Ovary (tissue), 9 donors: ENCODE data around the gene SLC39A11. TPM values are rescaled to one million over a fixed set of nuclear protein-coding genes. Genes with fewer than 3 reads are reported as not detected.

ENCODE experiments used
- DNase-seq, 5 donors: peaks; one replicate each; pipeline ENCODE4 v3.0.0-alpha.2; 2019 to 2020
- H3K27ac ChIP-seq, 2 donors: fragments of 200-600 bp; one replicate each; pipeline versions ENCODE4 v1.5.1 to v1.8.0; 2019 to 2022
- H3K27me3 ChIP-seq: fragments of 200-600 bp; one replicate; pipeline ENCODE4 v1.8.0; 2022
- H3K36me3 ChIP-seq: fragments of 200-600 bp; sonication (generic); one replicate; pipeline ENCODE4 v1.5.1; 2019
- H3K4me1 ChIP-seq: one replicate; pipeline ENCODE4 v1.8.1; 2013; ENCODE audit warnings: mild to moderate bottlenecking, moderate library complexity; ENCODE audit not compliant: insufficient read depth
- H3K4me3 ChIP-seq: fragments of 200-600 bp; sonication (generic); one replicate; pipeline ENCODE4 v1.5.1; 2017
- H3K9me3 ChIP-seq, 2 donors: fragments of 200-600 bp in 1 of 2; sonication (generic) in 1 of 2; one replicate each; pipeline versions ENCODE4 v1.5.1 to v1.8.1; 2013 to 2019; ENCODE audit warnings: mild to moderate bottlenecking in 1 of 2, moderate library complexity in 1 of 2
- EP300 ChIP-seq: sonication (generic); formaldehyde crosslinking; IDR thresholded peaks from one replicate; pipeline ENCODE4 v1.6.1; 2017; ENCODE audit warnings: antibody characterized with exemption
- POLR2A ChIP-seq: fragments of 450-650 bp; IDR thresholded peaks from one replicate; pipeline ENCODE4 v1.6.1; 2017; ENCODE audit warnings: antibody characterized with exemption, mild to moderate bottlenecking, moderate library complexity
- WGBS, 3 donors: extraction: QIAGEN DNeasy Blood & Tissue Kit in 1 of 3; methylation state at CpG; one replicate each; pipeline versions ENCODE4 v1.1.5 to v1.1.7; 2013 to 2017; 5-methylcytosine and 5-hydroxymethylcytosine counted together
- intact Hi-C, 4 donors: fragments of 100-400 bp; cut with DNase I; formaldehyde crosslinking; loops; one replicate each; pipeline versions ENCODE4 v1.11.0 to v1.15.1; 2022 to 2023
- polyA plus RNA-seq, 2 donors: library from polyadenylated mRNA; stranded (reverse); fragments of 200-250 nt in 1 of 2; fragments of 350-450 nt in 1 of 2; fragmentation: Illumina TruSeq in 1 of 2; extraction: RNeasy Lipid Tissue Mini Kit (QIAGEN cat#74804) in 1 of 2; gene quantifications; one replicate each; pipeline ENCODE4 v1.2.3, GENCODE V29; 2013 to 2014
- total RNA-seq, 7 donors: library from RNA; depleted of rRNA in 2 of 7; stranded (reverse); fragments of >200 nt in 2 of 7; fragmentation: NEBNext Ultra II Directional in 3 of 7; extraction: Animal tissue kit (Norgen Biotek cat#: 25700) in 3 of 7; gene quantifications; one replicate each; pipeline versions ENCODE4 v1.1.0 to v1.2.4, GENCODE V29; 2016 to 2023
- TF ChIP-seq, protein P1 (sequence below), 3 donors: fragments of 450-650 bp in 2 of 3; fragments of 200-600 bp in 1 of 3; IDR thresholded peaks; one replicate each; pipeline versions ENCODE4 v1.5.1 to v1.8.0; 2016 to 2022; ENCODE audit warnings: antibody characterized with exemption in 3 of 3, mild to moderate bottlenecking in 1 of 3
- donor health status: DM: no; HTN: no; CAD: no; lungs with moderate emphysema.
- donor health status: DM: no; HTN: no; CAD: no.
- donor health status: Bipolar disorder and iron deficiency.
- donor health status: DM: yes; HTN: yes; CAD: no.
- donor health status: DM: no; HTN: no; CAD: no.
- donor health status: DM: yes; HTN: yes; CAD: no.

Gene SLC39A11
- total and polyA plus RNA-seq, 9 donors, result 4.0 to 21.2 (median 10.1) TPM

DNA sequence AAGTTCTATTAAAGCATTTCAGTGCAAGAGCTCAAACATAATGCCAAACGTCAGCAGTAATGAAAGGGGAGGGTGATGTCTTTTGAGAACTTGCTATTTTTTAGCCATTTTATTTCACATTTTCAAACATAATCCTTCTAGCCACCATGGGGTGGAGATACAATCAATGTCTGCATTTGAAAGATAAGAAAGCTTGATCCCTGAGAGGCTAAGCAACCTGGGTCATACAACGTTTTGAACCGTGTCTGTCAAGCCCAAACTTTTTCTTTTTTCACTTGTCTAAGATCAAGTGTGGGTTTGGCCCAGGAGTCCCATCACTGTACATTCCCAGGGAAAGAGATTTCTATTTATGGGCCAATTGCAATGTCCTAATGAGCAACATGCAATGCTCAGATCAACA, 331.1 kb downstream of the SLC39A11 start:
- H3K9me3 ChIP-seq, result no peaks in the 10 kb centered on the region
- H3K27me3 ChIP-seq, result no peaks in the 10 kb centered on the region
- WGBS, 3 donors, result 73 to 83% (median 75%) methylated on average over 3 of the region's 3 CpGs
- no peaks in the 10 kb centered on the region for H3K36me3 ChIP-seq
- DNase-seq, result no peak
- no peak overlapping the region for H3K4me3 ChIP-seq
- TF ChIP-seq POLR2A, result no peak
- TF ChIP-seq, protein P1, sequence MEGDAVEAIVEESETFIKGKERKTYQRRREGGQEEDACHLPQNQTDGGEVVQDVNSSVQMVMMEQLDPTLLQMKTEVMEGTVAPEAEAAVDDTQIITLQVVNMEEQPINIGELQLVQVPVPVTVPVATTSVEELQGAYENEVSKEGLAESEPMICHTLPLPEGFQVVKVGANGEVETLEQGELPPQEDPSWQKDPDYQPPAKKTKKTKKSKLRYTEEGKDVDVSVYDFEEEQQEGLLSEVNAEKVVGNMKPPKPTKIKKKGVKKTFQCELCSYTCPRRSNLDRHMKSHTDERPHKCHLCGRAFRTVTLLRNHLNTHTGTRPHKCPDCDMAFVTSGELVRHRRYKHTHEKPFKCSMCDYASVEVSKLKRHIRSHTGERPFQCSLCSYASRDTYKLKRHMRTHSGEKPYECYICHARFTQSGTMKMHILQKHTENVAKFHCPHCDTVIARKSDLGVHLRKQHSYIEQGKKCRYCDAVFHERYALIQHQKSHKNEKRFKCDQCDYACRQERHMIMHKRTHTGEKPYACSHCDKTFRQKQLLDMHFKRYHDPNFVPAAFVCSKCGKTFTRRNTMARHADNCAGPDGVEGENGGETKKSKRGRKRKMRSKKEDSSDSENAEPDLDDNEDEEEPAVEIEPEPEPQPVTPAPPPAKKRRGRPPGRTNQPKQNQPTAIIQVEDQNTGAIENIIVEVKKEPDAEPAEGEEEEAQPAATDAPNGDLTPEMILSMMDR (IDR thresholded peaks at IDR 0.05), result no peak
- no peak for TF ChIP-seq EP300
- intact Hi-C loops, result no loop called here
- no peaks in the 10 kb centered on the region for H3K4me1 ChIP-seq
- H3K27ac ChIP-seq, result no peak overlapping the region

DNA sequence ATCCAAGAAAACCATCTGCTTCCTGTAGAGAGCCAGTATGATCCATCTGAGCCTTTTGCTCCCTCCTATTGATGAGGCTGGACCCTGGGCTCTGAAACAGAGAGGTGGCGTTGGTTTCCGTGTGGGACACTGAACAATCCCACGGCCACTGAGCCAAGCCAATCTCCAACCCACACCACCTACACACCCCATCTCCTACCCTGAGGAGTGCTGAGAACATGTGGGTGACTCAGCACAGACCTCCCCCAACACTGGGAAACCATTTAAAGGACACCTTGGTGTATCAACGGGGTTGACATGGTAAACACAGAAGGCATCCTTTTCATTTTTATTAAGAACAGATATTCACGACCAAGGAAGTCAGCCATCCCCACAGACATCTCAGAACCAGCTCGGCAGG, 332.1 kb downstream of the SLC39A11 start:
- 88 to 91% (median 89%) methylated on average over 6 of the region's 6 CpGs for WGBS, 3 donors
- H3K36me3 ChIP-seq, result no peaks in the 10 kb centered on the region
- no peaks in the 10 kb centered on the region for H3K4me1 ChIP-seq
- H3K9me3 ChIP-seq, result no peaks in the 10 kb centered on the region
- no peaks in the 10 kb centered on the region for H3K27me3 ChIP-seq
- no peak for TF ChIP-seq EP300
- no peak for TF ChIP-seq POLR2A
- TF ChIP-seq, protein P1 (IDR thresholded peaks at IDR 0.05), result no peak
- DNase-seq, result no peak
- intact Hi-C loops, result no loop called here
- H3K4me3 ChIP-seq, result no peak overlapping the region
- no peak overlapping the region for H3K27ac ChIP-seq

DNA sequence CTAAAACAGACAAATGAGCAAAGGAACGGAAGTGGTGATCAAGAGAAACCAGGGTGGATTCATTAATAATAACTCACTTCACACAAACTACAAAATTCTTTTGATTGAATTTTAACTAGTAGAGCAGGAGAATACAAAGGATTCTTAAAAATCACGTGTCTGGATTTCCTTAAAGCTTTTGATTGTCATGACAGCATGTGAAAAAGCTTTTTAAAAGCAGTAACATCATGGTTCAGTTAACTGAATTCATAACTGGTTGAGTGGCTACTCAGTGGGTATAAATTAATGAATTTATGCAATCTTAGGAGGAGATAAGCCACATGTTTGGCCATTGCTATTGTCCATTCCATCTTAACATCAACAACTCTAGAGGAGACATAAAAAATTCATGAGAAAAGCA, 333.2 kb downstream of the SLC39A11 start:
- TF ChIP-seq, protein P1 (IDR thresholded peaks at IDR 0.05), result no peak
- TF ChIP-seq EP300 (no peak), POLR2A (no peak)
- Histone ChIP-seq H3K4me3 (no peak overlapping the region), H3K27ac (no peak overlapping the region), H3K36me3 (no peaks in the 10 kb centered on the region), H3K4me1 (no peaks in the 10 kb centered on the region), H3K9me3 (no peaks in the 10 kb centered on the region), H3K27me3 (no peaks in the 10 kb centered on the region)
- no peak for DNase-seq
- intact Hi-C loops, result loop anchor here in 1 of 4 donors (10.0 kb wide), 1 partner anchor 64 kb away; no protein-coding TSS in a partner anchor
- 71 to 80% (median 74%) methylated on average over 2 of the region's 2 CpGs for WGBS, 3 donors

DNA sequence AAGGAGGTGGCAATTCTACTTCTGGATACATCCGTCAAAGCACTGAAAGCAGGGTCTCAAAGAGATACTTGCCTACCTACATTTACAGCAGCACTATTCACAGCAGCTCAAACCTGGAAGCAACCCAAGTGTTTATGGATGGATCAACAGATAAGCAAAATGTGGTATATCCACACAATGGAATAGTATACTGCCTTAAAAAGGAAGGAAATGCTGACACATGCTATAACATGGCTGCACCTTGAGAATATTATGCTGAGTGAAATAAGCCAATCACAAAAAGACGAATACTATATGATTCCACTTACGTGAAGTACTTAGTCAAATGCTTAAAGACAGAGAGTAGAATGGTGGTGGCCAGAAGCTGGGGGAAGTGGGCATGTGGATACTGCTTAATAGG, 336.2 kb downstream of the SLC39A11 start:
- intact Hi-C loops, result loop anchor here in 1 of 4 donors (10.0 kb wide), 1 partner anchor 61 kb away; no protein-coding TSS in a partner anchor
- Histone ChIP-seq H3K4me1 (no peaks in the 10 kb centered on the region), H3K27me3 (no peaks in the 10 kb centered on the region), H3K36me3 (no peaks in the 10 kb centered on the region), H3K9me3 (no peaks in the 10 kb centered on the region), H3K4me3 (no peak overlapping the region), H3K27ac (no peak overlapping the region)
- DNase-seq, result no peak
- WGBS, 3 donors, result 97% methylated on average over 3 of the region's 3 CpGs
- TF ChIP-seq, protein P1 (IDR thresholded peaks at IDR 0.05), result no peak
- no peak for TF ChIP-seq EP300
- no peak for TF ChIP-seq POLR2A
